COR-L47 (cell line): Measurements from ENCODE around the gene SH2D4B.
A peak's percentile ranks its signal among the peaks of the same experiment; 100 is the strongest.
"Not testable (repeated sequence)": the region's sequence is repeated elsewhere in the genome, so short reads cannot be mapped to it uniquely, and the experiment has no call there.

ENCODE experiments used
- DNase-seq: peaks from one replicate; lab custom pipeline; 2025; lab: John Stamatoyannopoulos, UW

SH2D4B gene

GRCh38 chr10:80543319-80543672 is 5.6 kb downstream of the SH2D4B start:
- not testable (repeated sequence) for DNase-seq

DNA sequence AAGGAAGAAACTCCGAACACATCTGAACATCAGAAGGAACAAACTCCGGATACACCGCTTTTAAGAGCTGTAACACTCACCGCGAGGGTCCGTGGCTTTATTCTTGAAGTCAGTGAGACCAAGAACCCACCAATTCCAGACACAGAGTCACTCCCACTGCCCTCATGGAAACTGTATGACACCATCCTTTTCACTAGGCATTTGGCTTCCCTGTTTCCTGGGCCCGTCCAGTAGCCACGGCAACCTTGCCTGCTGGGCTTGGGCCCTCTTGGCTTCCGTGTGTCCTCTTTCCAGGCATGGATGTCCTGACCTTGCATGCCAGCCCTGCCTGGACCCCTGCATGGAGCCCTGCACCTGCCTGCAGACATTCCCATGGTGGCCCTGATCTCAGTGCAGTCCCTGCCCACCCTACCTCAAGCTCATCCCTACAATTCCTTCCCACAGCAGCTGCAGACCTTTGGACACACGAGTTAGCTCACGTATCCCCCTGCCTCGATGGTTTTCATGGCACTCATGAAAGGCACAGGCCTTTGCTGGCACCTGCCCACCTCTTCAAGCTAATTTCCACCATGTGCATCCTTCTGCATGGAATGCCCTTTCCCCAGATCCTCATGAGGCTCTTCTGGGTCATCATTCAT is 6.7 kb downstream of the SH2D4B start:
- DNase-seq = no peak

DNA sequence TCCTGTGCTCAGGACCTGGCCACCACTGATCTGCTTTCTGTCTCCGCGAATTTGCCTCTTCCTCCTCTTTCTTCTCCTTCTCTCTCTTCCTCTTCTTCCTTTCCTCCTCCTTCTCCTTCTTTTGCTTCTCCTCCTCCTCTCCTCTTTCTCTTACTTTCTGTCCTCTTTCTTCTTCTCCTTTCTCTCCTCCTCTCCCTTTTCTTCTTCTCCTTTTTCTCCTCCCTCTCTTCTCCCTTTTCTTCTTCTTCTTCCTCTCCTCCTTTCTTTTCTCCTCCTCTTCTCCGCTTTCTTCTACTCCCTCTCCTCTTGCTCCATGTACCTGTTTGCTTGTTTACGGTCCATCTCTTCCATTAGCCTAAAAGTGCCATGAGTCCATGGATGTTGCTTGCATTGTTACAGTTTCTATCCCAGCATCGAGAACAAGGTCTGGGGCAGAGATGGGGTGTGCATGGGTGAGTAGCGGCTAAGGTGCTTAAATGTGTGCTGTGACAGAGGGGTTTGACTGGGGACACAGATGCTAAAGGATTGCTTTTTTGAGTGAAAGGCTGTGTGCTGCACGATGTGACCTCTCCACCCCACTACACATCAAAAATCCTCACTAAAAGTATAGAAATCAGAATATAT is 7.7 kb downstream of the SH2D4B start:
- no peak for DNase-seq

DNA sequence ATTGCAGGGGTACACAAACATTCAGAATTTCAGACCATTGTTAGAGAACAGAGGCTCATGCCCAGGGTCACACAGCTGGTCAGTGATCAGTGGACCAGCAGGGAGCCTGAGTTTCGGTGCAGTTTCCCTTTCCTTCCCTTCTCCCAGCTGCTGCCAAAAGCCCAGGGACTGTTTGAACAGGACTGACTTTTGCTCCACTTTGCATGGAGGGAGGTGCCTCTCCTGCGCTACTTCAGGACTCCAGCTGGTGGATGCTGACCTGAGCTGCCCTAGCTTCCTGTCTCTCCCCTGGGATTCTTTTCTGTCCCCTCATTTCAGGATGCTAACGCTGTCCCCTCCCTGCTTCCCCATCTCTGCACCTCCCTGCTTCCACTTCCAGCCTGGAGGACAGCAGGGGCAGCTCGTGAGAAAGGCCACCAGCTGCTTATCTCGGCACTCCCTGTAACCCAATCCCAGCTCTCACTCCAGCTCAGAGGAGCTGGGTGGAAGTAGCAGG is 14.5 kb downstream of the SH2D4B start:
- DNase-seq = peak; percentile 6

DNA sequence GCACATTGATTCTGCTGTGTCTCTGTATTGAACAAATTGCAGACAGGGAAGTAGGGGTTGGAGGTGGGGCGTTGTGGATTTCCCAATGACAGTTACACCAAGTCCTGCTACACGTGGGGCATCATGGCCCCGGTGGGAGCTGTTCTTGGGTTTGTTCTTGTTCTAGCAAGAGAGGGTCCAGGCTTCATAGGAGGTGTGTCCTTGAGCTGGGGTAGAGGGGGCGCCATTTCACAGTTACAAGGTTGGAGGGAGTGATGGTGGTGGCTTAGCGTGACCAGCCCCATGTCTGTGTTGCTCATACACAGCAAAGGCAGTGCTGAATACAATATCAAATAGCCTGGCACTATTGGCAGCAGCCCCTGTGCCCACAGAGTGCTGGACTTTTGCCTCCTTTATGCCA is 15.7 kb downstream of the SH2D4B start:
- DNase-seq = no peak

GRCh38 chr10:80554050-80554449 is 16.3 kb downstream of the SH2D4B start:
- DNase-seq = no peak

DNA sequence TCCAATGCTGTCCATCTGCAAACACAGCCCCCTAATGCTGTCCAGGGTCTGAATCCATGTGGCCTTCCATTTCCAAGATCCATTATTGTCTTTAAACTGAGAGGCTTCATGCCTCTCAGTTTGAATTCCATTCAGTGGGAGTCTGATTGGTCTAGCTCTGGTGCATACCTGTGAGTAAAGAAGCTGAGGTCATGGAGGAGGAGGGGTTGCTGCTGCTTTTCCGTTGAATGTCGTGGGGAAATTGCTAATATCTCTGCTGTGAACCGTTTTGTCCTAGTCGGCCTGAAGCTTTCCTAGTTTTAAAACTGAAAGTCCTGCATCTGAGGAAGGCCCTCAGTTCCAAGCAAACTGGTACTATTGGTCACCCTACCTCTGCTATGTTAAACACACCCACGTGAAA is 17.7 kb downstream of the SH2D4B start:
- DNase-seq = no peak

- DNase-seq = no peak
Measured at GRCh38 chr10:80561950-80562349, 24.2 kb downstream of the SH2D4B start.

GRCh38 chr10:80567292-80567691 is 29.6 kb downstream of the SH2D4B start:
- no peak for DNase-seq

- DNase-seq = no peak
Measured at GRCh38 chr10:80569131-80569895, 31.6 kb downstream of the SH2D4B start.

DNA sequence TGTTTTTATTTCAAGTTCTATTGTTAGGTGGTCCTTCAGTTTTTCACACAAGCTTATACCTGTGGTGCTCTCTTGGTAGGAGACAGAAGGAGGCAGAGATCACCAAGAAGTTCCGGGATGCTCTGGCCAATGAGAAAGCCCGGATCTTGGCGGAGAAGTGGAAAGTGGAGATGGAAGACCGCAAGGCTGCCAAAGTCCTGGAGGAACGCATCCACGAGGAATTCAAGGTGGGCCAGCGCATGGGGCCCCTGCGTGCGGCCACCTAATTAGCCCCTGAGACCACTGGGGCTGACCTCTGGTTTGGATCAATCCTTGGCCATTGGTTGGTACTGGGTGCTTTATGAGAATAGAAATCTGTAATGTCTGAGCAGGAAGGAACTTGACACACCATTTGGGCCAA is 33.6 kb downstream of the SH2D4B start:
- DNase-seq = no peak

DNA sequence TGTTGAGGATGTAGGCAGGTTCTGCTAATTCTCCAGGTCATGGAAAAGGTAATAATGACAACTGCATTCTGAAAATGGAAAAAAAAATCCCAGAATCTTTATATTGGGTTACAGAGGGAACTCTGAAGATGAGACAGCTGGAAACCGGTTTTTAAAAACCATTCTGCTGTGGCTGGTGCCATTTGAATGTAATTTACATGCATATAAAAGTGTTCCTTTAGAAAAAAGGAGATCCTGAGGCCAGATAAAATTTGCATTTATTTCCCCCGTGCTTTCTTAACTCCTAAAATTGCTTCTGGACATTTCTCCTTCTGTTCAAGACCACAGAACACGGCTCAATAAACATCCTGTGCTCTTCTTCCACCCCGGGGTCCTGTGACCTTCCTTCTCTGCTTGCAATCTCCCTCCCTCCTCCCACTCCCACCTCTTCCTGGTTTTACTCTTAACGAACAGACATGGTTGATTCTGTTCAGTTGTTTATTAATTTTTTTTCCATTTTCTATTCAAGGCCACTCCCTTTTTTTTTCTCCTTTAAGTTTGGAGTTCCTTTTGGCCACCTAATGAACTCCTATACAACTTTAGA is 41.6 kb downstream of the SH2D4B start:
- no peak for DNase-seq

DNA sequence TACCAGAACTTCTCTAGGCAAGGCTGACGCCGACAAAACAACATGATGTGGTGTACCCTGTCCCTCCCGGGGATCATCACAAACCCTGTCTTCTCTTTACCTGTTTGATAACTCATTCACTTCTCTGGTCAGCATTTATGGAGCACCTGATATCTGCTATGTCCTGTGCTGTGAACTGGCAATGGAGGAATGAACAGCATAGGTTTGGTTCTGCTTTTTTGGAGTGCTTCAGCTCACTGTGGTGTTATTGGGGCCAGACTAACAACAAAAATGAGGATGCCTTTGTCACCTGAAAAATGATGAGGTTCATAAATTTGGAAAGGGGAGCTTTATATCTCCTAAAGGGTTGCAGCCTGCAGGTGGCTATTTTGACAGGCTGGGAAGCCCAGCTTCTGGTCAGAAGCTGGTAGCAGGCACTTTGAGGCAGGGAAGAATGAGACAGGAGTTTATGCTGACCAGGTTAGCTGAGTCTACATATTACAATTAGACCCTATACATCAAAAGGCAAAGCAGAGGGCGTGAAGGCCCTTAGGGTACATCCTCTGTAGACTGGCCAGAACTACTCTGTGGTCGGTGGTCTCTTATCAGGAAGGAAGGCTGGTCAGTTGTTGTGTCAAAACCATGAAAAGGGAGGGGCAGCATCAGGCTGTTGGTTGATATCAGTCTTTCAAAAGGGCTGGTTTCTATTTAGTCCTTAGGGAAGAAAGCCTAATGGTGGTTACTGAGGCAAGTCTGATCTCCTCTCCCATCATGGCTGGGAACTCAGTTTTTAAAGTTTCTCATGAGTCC is 42.3 kb downstream of the SH2D4B start:
- DNase-seq = no peak

- DNase-seq = no peak
Measured at GRCh38 chr10:80580638-80581468, 43.2 kb downstream of the SH2D4B start.

DNA sequence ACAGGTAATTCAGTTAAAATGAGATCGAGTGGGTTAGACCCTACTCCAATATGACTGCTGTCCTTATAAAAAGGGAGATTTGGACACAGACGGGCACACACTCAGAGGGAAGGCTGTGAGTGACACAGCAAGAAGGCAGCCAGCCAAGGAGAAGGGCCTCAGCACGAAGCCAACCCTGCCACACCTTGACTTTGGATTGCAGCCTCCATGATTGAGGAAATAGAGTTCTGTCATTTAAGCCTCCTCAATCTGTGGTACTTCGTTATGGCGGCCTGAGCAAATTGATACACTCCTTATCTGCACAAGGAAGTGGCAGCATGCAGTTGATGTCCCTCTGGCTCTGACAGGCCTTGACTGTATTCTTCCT is 43.8 kb downstream of the SH2D4B start:
- no peak for DNase-seq

DNA sequence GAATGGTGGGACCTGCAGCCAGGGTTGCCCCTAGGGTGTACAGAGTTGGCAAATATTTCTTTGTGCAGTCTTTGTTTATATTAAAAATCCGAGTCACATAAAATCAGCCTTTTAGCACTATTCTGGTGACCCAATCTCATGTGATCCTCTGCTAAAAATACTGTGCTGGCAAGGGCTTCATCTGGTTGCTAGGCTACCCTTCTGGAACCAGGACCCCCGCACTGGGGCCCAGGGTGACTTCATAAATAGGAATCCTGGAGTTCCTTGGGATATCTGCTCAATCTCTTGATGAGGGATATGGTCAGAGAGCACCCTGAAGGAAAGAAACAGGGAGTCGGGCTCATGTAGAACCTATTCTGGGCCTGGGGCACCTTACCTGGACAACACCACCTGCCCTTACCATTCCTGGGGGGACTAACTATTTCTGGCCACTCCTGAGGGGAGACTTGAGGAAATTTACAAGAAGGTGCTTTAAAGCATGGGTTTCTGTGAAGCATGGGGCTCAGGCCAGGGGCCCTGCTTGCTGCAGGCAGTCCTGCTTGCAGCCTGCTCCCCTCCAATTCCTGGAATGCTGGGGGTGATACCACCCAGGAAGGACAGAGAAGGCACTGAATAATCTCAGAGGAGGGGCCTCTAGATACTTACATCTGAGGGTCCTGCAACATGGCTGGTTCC is 44.7 kb downstream of the SH2D4B start:
- DNase-seq = no peak

- no peak for DNase-seq
Measured at GRCh38 chr10:80583685-80584084, 46.0 kb downstream of the SH2D4B start.

GRCh38 chr10:80585812-80586211 is 48.1 kb downstream of the SH2D4B start:
- no peak for DNase-seq

GRCh38 chr10:80588546-80588945 is 50.8 kb downstream of the SH2D4B start:
- DNase-seq = no peak

- DNase-seq = no peak
Measured at GRCh38 chr10:80589726-80590373, 52.1 kb downstream of the SH2D4B start.
